NCI-H2029 (cell line): ENCODE results near the gene ZXDC.

Experiments
- DNase-seq: peaks from one replicate; lab custom pipeline; 2025; lab: John Stamatoyannopoulos, UW

ZXDC gene

GRCh38 chr3:126473292-126474168 lies 2.2 kb downstream of the ZXDC start:
- no peak for DNase-seq

- peak; percentile 92 for DNase-seq
Measured at GRCh38 chr3:126472277-126473006, 3.2 kb downstream of the ZXDC start.

GRCh38 chr3:126469479-126469878 lies 6.2 kb downstream of the ZXDC start:
- DNase-seq: peak; percentile 26

DNA sequence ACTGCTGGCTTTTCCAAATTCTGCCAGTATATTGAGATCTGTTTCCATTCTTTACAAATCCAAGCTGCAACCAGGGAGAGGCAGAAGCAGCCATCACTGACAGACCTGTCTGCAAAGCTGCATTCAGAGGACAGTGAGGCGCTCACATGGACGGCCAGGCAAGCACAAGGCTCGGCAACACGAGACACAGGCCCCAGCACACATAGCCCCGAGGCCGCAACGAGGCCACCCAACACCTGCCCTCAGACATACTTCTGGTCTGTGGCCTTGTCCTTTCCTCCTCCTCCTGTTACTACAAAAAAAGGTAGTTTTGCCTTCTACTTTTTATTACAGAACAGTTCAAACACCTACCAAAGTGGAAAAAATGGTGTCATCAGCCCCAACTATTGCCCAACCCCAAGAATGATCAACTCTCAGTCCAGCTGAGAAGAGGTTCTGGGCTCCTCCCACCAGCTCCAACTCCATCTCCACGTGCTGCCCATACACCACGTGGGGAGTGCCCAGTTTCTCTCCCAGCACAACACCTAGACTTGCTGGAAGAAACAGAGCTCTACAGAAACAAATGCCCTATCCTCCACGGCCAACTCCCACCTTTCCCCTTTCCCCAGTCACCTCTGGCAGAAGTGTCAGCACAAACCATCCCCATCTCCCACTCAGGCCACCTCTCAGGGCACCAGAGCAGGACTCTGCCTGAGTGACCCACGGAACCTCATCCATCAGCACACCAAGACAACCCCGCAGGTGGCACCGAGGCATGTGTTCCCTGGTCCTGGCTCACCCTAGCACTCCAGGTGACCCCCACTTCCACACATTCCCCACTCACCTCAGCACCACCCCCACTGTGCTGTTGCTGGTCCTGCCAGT lies 7.4 kb downstream of the ZXDC start:
- DNase-seq: no peak

- no peak for DNase-seq
Measured at GRCh38 chr3:126467611-126467955, 8.1 kb downstream of the ZXDC start.

- DNase-seq: no peak
Measured at GRCh38 chr3:126466886-126467610, 8.6 kb downstream of the ZXDC start.

DNA sequence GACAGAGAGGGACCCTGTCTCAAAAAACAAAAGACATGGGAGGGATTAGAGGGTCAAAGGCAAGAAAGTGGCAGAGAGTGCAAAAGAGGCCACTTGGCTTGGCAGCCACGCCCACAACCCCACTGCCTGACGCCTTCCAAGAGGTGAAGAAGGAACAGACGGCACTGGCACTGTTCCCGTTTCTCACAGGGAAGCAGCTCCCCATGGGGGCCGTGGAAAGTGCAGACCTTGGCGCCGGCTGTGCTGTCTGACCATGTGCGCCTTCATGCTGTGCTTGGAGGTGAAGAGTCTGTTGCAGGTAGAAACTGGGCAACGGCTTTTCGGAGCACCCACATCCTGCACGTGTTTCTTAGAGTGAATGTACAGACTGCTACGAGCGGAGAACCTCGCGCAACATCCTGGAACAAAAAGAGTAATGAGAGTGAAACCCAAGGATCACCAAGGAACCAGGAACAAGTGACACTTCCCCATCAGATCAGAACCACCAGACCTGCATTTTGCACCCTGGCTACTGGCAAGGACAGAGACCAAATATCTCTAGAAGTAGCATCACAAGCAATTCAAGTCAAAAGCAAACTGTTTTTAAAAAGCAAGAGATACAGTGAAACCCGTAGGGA lies 9.7 kb downstream of the ZXDC start:
- no peak for DNase-seq

DNA sequence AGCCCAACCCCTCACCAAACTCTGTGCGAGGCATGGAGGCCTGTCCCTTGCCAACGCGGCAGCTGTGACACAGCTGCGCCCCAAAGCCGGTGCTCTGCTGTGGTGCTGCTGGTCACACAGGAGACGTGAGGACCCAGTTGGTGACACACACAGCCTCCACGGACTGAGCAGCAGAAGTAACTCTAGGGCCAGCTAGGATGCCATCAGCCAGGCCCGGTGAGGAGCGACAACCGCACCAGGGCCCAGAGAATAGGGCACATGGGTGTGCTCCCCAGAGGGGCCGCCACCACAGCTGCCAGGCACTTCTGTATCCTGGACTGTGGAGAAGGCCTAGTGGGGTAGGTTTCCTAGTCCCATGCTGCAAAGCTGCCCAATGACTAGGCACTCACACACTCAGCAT lies 10.7 kb downstream of the ZXDC start:
- DNase-seq: no peak

GRCh38 chr3:126464494-126464893 lies 11.2 kb downstream of the ZXDC start:
- no peak for DNase-seq

- DNase-seq: no peak
Measured at GRCh38 chr3:126464093-126464492, 11.6 kb downstream of the ZXDC start.

- DNase-seq: no peak
Measured at GRCh38 chr3:126463521-126463920, 12.2 kb downstream of the ZXDC start.

GRCh38 chr3:126461450-126462070 lies 14.1 kb downstream of the ZXDC start:
- no peak for DNase-seq

GRCh38 chr3:126460381-126460780 lies 15.3 kb downstream of the ZXDC start:
- no peak for DNase-seq

- DNase-seq: no peak
Measured at GRCh38 chr3:126459763-126460127, 15.9 kb downstream of the ZXDC start.

DNA sequence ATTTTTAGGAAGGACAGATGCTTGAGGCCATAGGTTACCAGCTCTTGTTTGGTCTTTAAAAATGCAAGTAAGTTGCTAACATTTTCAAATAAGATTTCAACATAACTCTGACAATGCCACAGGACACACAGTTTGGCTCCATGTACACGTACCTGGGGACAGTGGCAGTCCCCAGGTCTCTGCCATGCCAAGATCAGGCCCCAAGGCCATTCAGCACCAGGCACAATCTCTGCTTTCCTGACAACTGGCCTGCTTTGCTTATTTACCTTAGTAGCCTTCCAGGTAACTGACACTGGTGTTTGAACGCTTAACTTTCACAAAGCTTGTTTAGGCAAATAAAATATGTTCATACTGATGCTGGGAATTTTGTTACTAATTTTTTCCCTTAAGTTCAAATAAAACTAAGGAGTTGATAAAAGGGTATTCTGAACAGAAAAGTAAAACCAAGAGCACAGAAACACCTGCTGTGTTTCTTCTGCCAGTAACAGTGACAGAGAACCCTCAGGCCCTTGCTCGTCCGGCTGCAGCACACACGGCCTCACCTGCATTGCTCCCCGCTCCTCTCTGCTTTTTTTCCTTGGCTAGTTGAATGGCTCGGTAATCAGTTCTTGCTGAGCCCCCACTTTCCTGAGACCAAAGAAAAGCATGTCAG lies 16.5 kb downstream of the ZXDC start:
- no peak for DNase-seq

DNA sequence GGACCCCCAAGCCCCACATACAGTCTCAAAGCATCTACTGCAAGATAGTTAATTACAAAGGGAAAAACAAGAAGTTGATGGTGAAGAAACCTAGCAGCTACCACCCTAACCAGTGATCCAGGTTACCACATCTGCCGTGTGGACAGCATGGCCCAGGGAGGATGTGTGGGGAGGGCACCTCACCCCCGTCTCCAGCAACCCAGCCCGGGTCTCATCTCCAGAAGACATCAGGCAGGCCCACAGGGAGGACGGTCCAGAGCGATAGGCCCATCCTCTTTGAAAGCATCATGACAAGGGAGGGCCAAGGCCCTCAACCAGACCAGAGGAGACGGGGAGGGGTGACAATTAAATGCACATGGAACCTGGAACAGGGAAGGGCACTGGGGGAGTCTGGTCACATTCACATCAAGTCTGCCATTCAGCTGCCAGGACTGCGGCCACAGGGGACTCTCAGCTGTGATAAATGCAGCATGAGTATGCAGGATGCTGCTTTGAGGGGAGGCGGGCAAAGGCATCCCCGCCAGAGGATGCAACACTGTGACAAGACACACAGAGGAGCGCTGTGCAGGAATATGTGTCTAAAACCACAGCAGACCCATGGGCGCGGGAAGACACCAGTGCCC lies 18.8 kb downstream of the ZXDC start:
- DNase-seq: no peak

GRCh38 chr3:126456211-126456610 lies 19.5 kb downstream of the ZXDC start:
- DNase-seq: no peak

DNA sequence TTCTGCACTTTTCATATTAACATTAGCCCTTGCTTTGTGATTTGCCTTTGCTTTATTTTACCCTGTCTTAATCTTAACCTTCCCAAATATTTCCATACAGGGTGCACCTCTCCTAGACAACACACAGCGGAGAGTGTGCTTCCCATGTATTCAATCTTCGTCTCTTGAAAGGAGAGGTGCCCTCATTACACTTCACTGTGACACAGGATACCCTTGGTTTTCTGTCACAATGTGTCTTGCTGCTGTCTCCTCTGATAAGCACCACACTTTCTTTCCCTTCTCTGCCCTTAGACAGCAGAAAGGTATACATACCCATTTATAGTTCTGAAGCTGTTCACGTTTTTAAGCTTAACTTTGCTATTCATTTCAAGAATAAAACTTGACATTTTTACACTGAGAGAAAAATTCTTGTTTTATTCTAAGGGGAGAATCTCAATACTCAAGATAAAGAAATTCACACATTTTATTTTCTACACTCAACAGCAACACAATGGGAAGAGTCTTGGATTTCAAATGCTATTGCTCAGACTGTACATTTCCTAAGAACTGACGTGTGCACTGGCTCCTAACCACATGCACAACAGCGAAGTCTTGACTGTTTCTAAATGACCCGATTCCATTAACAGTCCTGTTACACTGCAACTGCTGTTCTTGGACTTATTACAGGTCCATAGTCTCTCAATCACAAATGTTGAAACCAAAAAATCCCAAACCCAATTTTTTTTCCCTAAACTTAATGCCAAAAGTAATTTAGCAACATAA lies 21.1 kb downstream of the ZXDC start:
- DNase-seq: no peak

- no peak for DNase-seq
Measured at GRCh38 chr3:126454025-126454424, 21.7 kb downstream of the ZXDC start.
